Measurements from ENCODE around the gene FCER1G. TPM values are rescaled to one million over a fixed set of nuclear protein-coding genes. Genes with fewer than 3 reads are reported as not detected.
A peak's percentile ranks its signal among the peaks of the same experiment; 100 is the strongest.

FCER1G gene
- total RNA-seq, 1 experiment from 2014 or later: 0.77 TPM

- H3K27ac ChIP-seq (ENCODE audit: low read length): no peak overlapping the region
- H3K36me3 ChIP-seq (ENCODE audit: control insufficient read depth, insufficient read depth, low read length): peaks cover 34% of the 10 kb centered on the region
- ATAC-seq (peak; percentile 95), DNase-seq (ENCODE audit: low read depth, low spot score) (peak; percentile 51)
- no peak overlapping the region for H3K4me3 ChIP-seq (ENCODE audit: low read depth in 2 of 2, low read length in 2 of 2)
- BruUV-seq (replicated peaks): TSS peak; percentile 28
- H3K4me1 ChIP-seq (ENCODE audit: control insufficient read depth, insufficient read depth, low read length): no peaks in the 10 kb centered on the region
- in situ Hi-C loops (cut with HindIII; ENCODE audit: low pct_unique_long_range_greater_than_20kb, low sequenced_read_pairs) (loop anchor here (25.0 kb wide), 1 partner anchor 177 kb away; no protein-coding TSS in a partner anchor), intact Hi-C loops (cut with micrococcal nuclease; ENCODE audit: unreplicated experiment) (no loop called here)
- no peaks in the 10 kb centered on the region for H3K27me3 ChIP-seq (ENCODE audit: control insufficient read depth, insufficient read depth, low read length)
- ChIA-PET POLR2A (no interaction called here), CTCF (no interaction called here)
- no peaks in the 10 kb centered on the region for H3K9me3 ChIP-seq (ENCODE audit: control insufficient read depth, insufficient read depth, low read depth, low read length)
- TF ChIP-seq CTCF (IDR thresholded peaks at IDR 0.05) (peak; percentile 94), SIN3A (IDR thresholded peaks at IDR 0.05; ENCODE audit: borderline replicate concordance, insufficient read depth, low read depth, low read length) (no peak), REST (IDR thresholded peaks at IDR 0.05; ENCODE audit: insufficient read depth in 1 of 2, low read depth in 2 of 2, low read length in 1 of 2) (no peak), TCF7L2 (IDR thresholded peaks at IDR 0.05; ENCODE audit: low read depth, low read length) (no peak)
These were observed 5.2 kb upstream of the FCER1G start for GRCh38 chr1:161209790-161210409.

GRCh38 chr1:161214369-161214768 lies 726 bp upstream of the FCER1G start:
- no peak for ATAC-seq
- H3K4me1 ChIP-seq (ENCODE audit: control insufficient read depth, insufficient read depth, low read length): no peaks in the 10 kb centered on the region
- H3K27me3 ChIP-seq (ENCODE audit: control insufficient read depth, insufficient read depth, low read length): no peaks in the 10 kb centered on the region
- no peak overlapping the region for H3K4me3 ChIP-seq (ENCODE audit: low read depth in 2 of 2, low read length in 2 of 2)
- in situ Hi-C loops (cut with HindIII; ENCODE audit: low pct_unique_long_range_greater_than_20kb, low sequenced_read_pairs) (loop anchor here (25.0 kb wide), 1 partner anchor 173 kb away; no protein-coding TSS in a partner anchor), intact Hi-C loops (cut with micrococcal nuclease; ENCODE audit: unreplicated experiment) (no loop called here)
- DNase-seq (ENCODE audit: low read depth, low spot score): no peak
- no peaks in the 10 kb centered on the region for H3K9me3 ChIP-seq (ENCODE audit: control insufficient read depth, insufficient read depth, low read depth, low read length)
- CTCF ChIA-PET: no interaction called here
- POLR2A ChIA-PET: no interaction called here
- H3K27ac ChIP-seq (ENCODE audit: low read length): no peak overlapping the region
- no TSS peak for BruUV-seq (replicated peaks)
- TF ChIP-seq POLR2AphosphoS5 (IDR thresholded peaks at IDR 0.05; ENCODE audit: low read depth, low read length) (no peak), REST (IDR thresholded peaks at IDR 0.05; ENCODE audit: insufficient read depth in 1 of 2, low read depth in 2 of 2, low read length in 1 of 2) (no peak)
- H3K36me3 ChIP-seq (ENCODE audit: control insufficient read depth, insufficient read depth, low read length): peaks cover 20% of the 10 kb centered on the region
